HCT116 (cell line): ENCODE measurements around the gene DNAJA4. TPM values are rescaled to one million over a fixed set of nuclear protein-coding genes. Genes with fewer than 3 reads are reported as not detected.

ENCODE experiments used
- ATAC-seq: fragments of 200-7000 bp; cut with Tn5 transposase; 2 replicates; pipeline ENCODE4 v1.9.1; 2020; ENCODE audit warnings: mild to moderate bottlenecking, moderate library complexity
- BruUV-seq: library from RNA; stranded (reverse); fragments of 400-500 nt; replicated peaks from 2 replicates; lab custom pipeline; 2021; lab: Mats Ljungman, UMichigan
- CTCF ChIA-PET: fragments of 300-600 bp; sonication (Branson Sonifier 250); formaldehyde crosslinking; loops from one replicate; lab custom pipeline; 2021; ENCODE audit warnings: antibody characterized with exemption; lab: Charles Lee
- POLR2A ChIA-PET: fragments of 300-600, 350-600 bp; sonication (Branson Sonifier 250); formaldehyde crosslinking; loops from one replicate; lab custom pipeline; 2021; ENCODE audit warnings: antibody characterized with exemption; lab: Charles Lee
- RAD21 ChIA-PET, 2 experiments: fragments of 300-600 bp; sonication (Branson Sonifier 250); formaldehyde crosslinking; loops; one replicate each; lab custom pipeline; 2023; ENCODE audit warnings: low total read pairs in 2 of 2; ENCODE audit not compliant: uncharacterized antibody in 2 of 2, unreplicated experiment in 2 of 2, low non-redundant PET in 1 of 2; lab: Charles Lee
- DNase-seq: peaks from one replicate; pipeline ENCODE4 v3.0.0-alpha.2; 2010; ENCODE audit warnings: low read depth, low spot score
- H2AFZ ChIP-seq: fragments of 200-600 bp; shearing (Covaris generic), sonication (generic); 2 replicates; pipeline ENCODE4 v1.6.1; 2017; ENCODE audit warnings: low read depth, mixed run types, mixed read lengths, antibody characterized with exemption, low read length; ENCODE audit not compliant: poor library complexity, severe bottlenecking
- H3K27ac ChIP-seq: 2 replicates; pipeline ENCODE4 v1.5.1; 2012; ENCODE audit warnings: low read depth, low read length
- H3K27me3 ChIP-seq: fragments of 200-600 bp; sonication (generic); 2 replicates; pipeline ENCODE4 v1.6.1; 2016; ENCODE audit warnings: mixed run types, low read length, mixed read lengths; ENCODE audit not compliant: insufficient read depth
- H3K36me3 ChIP-seq, 2 experiments: fragments of 200-500 bp in 1 of 2; fragments of 200-600 bp in 1 of 2; sonication (Bioruptor generic) in 1 of 2; sonication (generic) in 1 of 2; 2 replicates each; pipeline versions ENCODE4 v1.5.1 to v1.6.1; 2014 to 2016; ENCODE audit warnings: low read length in 2 of 2, inconsistent platforms in 1 of 2, mixed read lengths in 1 of 2, mixed run types in 1 of 2; ENCODE audit not compliant: insufficient read depth in 2 of 2, control insufficient read depth in 1 of 2
- H3K4me1 ChIP-seq, 2 experiments: fragments of 200-600 bp in 1 of 2; sonication (generic) in 1 of 2; 2 replicates each; pipeline versions ENCODE4 v1.5.1 to v1.6.1; 2012 to 2017; ENCODE audit warnings: low read length in 2 of 2, inconsistent platforms in 1 of 2, mild to moderate bottlenecking in 1 of 2, mixed read lengths in 1 of 2, mixed run types in 1 of 2, moderate library complexity in 1 of 2; ENCODE audit not compliant: insufficient read depth in 2 of 2, control insufficient read depth in 1 of 2
- H3K4me2 ChIP-seq: fragments of 200-600 bp; sonication (generic); 2 replicates; pipeline ENCODE4 v1.6.1; 2017; ENCODE audit warnings: mixed run types, low read length, mixed read lengths
- H3K4me3 ChIP-seq, 2 experiments: fragments of 200-600 bp in 1 of 2; sonication (generic) in 1 of 2; replicated peaks in 1 of 2; 2 replicates each; pipeline ENCODE4 v1.5.1; 2011 to 2016; ENCODE audit warnings: low read length in 2 of 2, control low read depth in 1 of 2, low read depth in 1 of 2, mild to moderate bottlenecking in 1 of 2, mixed read lengths in 1 of 2, mixed run types in 1 of 2
- H3K79me2 ChIP-seq: fragments of 200-600 bp; sonication (generic); 2 replicates; pipeline ENCODE4 v1.6.1; 2017; ENCODE audit warnings: mild to moderate bottlenecking, mixed run types, low read length, moderate library complexity, mixed read lengths; ENCODE audit not compliant: insufficient read depth
- H3K9ac ChIP-seq: fragments of 200-600 bp; sonication (generic); 2 replicates; pipeline ENCODE4 v1.6.1; 2016; ENCODE audit warnings: low read length, mixed read lengths
- H3K9me2 ChIP-seq: fragments of 200-600 bp; sonication (generic), shearing (Covaris generic); 2 replicates; pipeline ENCODE4 v1.6.1; 2017; ENCODE audit warnings: mixed run types, mild to moderate bottlenecking, moderate library complexity; ENCODE audit not compliant: insufficient read depth
- H3K9me3 ChIP-seq, 2 experiments: fragments of 200-500 bp in 1 of 2; fragments of 200-600 bp in 1 of 2; sonication (Bioruptor generic) in 1 of 2; sonication (generic) in 1 of 2; 2 replicates each; pipeline ENCODE4 v1.6.1; 2014 to 2017; ENCODE audit warnings: low read length in 2 of 2, mixed read lengths in 2 of 2, inconsistent platforms in 1 of 2, low read depth in 1 of 2, mild to moderate bottlenecking in 1 of 2, mixed run types in 1 of 2, moderate library complexity in 1 of 2; ENCODE audit not compliant: control insufficient read depth in 1 of 2, insufficient read depth in 1 of 2
- H4K20me1 ChIP-seq: fragments of 200-600 bp; sonication (generic), shearing (Covaris generic); 2 replicates; pipeline ENCODE4 v1.6.1; 2017; ENCODE audit warnings: mixed run types, mild to moderate bottlenecking, moderate library complexity; ENCODE audit not compliant: insufficient read depth
- CBX3 ChIP-seq: IDR thresholded peaks from 2 replicates; pipeline ENCODE4 v1.6.1; 2012; ENCODE audit warnings: low read depth
- CEBPB ChIP-seq: IDR thresholded peaks from 2 replicates; pipeline ENCODE4 v1.6.1; 2012; ENCODE audit warnings: low read depth
- EGR1 ChIP-seq: IDR thresholded peaks from 2 replicates; pipeline ENCODE4 v1.6.1; 2012; ENCODE audit warnings: low read depth
- EZH2phosphoT487 ChIP-seq: fragments of 200-600 bp; IDR thresholded peaks from 2 replicates; pipeline ENCODE4 v1.6.1; 2018; ENCODE audit warnings: antibody characterized with exemption, borderline replicate concordance
- FOSL1 ChIP-seq: IDR thresholded peaks from 2 replicates; pipeline ENCODE4 v1.6.1; 2012; ENCODE audit warnings: low read depth
- POLR2A ChIP-seq: IDR thresholded peaks from 2 replicates; pipeline ENCODE4 v1.7.0; 2011; ENCODE audit warnings: borderline replicate concordance; ENCODE audit not compliant: insufficient read depth, insufficient read length; ENCODE audit errors: extremely low read depth
- SP1 ChIP-seq: IDR thresholded peaks from 2 replicates; pipeline ENCODE4 v1.6.1; 2012; ENCODE audit warnings: low read depth
- SRF ChIP-seq: IDR thresholded peaks from 2 replicates; pipeline ENCODE4 v1.6.1; 2012; ENCODE audit warnings: low read depth
- intact Hi-C: fragments of 100-400 bp; cut with micrococcal nuclease; formaldehyde crosslinking; loops from 2 replicates; pipeline ENCODE4 v1.10.0; 2022
- total RNA-seq: library from RNA; stranded (reverse); gene quantifications from one replicate; pipeline ENCODE4 v1.2.1, GENCODE V29; 2021; ENCODE audit not compliant: unreplicated experiment
- TF ChIP-seq, protein P1 (sequence below): IDR thresholded peaks from 2 replicates; pipeline ENCODE4 v1.6.1; 2011; ENCODE audit warnings: mild to moderate bottlenecking, low read length, moderate library complexity; ENCODE audit not compliant: insufficient replicate concordance; ENCODE audit errors: extremely low read depth
- TF ChIP-seq, protein P2 (sequence below): IDR thresholded peaks from 2 replicates; pipeline ENCODE4 v1.6.1; 2012

Gene DNAJA4
- total RNA-seq, 1 experiment from 2014 or later: 66.6 TPM

- H4K20me1 ChIP-seq: no peaks in the 10 kb centered on the region
- no TSS peak for BruUV-seq
- ATAC-seq (no peak), DNase-seq (no peak)
- no peaks in the 10 kb centered on the region for H3K9me3 ChIP-seq
- ChIA-PET CTCF (interaction anchor here (1.6 kb wide), 1 partner anchor 16 kb away, joined by 5 read pairs; no protein-coding TSS in a partner anchor), RAD21 (no interaction called here), POLR2A (interaction anchor here (1.7 kb wide), 1 partner anchor 9 kb away, joined by 3 read pairs; no protein-coding TSS in a partner anchor)
- no peak overlapping the region for H3K27ac ChIP-seq
- H3K9ac ChIP-seq: no peak overlapping the region
- intact Hi-C loops: no loop called here
- no peaks in the 10 kb centered on the region for H3K36me3 ChIP-seq
- H3K4me1 ChIP-seq: no peaks in the 10 kb centered on the region; a peak in 1 of 4 replicates
- no peak overlapping the region for H2AFZ ChIP-seq
- no peak overlapping the region for H3K4me2 ChIP-seq
- H3K79me2 ChIP-seq: no peaks in the 10 kb centered on the region
- no peaks in the 10 kb centered on the region for H3K9me2 ChIP-seq
- H3K4me3 ChIP-seq: no peak overlapping the region
- H3K27me3 ChIP-seq: no peaks in the 10 kb centered on the region
- TF ChIP-seq, protein P1, sequence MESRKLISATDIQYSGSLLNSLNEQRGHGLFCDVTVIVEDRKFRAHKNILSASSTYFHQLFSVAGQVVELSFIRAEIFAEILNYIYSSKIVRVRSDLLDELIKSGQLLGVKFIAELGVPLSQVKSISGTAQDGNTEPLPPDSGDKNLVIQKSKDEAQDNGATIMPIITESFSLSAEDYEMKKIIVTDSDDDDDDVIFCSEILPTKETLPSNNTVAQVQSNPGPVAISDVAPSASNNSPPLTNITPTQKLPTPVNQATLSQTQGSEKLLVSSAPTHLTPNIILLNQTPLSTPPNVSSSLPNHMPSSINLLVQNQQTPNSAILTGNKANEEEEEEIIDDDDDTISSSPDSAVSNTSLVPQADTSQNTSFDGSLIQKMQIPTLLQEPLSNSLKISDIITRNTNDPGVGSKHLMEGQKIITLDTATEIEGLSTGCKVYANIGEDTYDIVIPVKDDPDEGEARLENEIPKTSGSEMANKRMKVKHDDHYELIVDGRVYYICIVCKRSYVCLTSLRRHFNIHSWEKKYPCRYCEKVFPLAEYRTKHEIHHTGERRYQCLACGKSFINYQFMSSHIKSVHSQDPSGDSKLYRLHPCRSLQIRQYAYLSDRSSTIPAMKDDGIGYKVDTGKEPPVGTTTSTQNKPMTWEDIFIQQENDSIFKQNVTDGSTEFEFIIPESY: no peak
- no peak for TF ChIP-seq SP1
- no peak for TF ChIP-seq SRF
- TF ChIP-seq, protein P2, sequence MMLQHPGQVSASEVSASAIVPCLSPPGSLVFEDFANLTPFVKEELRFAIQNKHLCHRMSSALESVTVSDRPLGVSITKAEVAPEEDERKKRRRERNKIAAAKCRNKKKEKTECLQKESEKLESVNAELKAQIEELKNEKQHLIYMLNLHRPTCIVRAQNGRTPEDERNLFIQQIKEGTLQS: no peak
- no peak for TF ChIP-seq EGR1
- no peak for TF ChIP-seq POLR2A
- TF ChIP-seq FOSL1: no peak
- TF ChIP-seq CEBPB: no peak
- no peak for TF ChIP-seq EZH2phosphoT487
Measured at GRCh38 chr15:78257681-78258080, 6.7 kb upstream of the DNAJA4 start.

DNA sequence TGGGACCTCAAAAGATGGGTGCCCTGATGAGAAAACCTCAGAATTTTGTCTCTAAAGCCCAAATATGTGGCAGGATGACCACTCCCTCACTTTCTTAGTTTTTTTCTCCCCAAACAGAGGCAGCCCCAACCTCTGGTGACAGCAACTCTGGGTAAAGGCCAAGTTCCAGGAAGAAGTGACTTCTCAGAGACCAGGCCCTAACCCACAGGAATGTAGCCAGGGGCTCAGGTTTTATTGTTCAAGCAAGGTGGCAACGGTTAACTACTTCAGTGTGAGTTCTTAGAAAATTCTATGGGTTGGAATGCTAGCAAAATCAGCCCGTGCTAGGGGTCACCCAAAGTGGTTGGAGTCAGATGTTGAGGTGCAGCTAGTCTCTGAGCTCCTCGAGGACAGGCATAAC, 5.1 kb upstream of the DNAJA4 start:
- ATAC-seq (no peak), DNase-seq (no peak)
- no TSS peak for BruUV-seq
- H3K9ac ChIP-seq: no peak overlapping the region
- RAD21 ChIA-PET: no interaction called here
- no peaks in the 10 kb centered on the region for H3K9me2 ChIP-seq
- H3K79me2 ChIP-seq: no peaks in the 10 kb centered on the region
- peaks cover 5 to 11% of the 10 kb centered on the region in 2 experiments for H3K4me1 ChIP-seq
- no peak overlapping the region for H3K27ac ChIP-seq
- no peak for TF ChIP-seq CBX3
- POLR2A ChIA-PET: no interaction called here
- CTCF ChIA-PET: no interaction called here
- H3K4me3 ChIP-seq: no peak overlapping the region
- intact Hi-C loops: no loop called here
- H3K27me3 ChIP-seq: no peaks in the 10 kb centered on the region
- H2AFZ ChIP-seq: no peak overlapping the region
- H3K4me2 ChIP-seq: no peak overlapping the region
- H3K36me3 ChIP-seq: no peaks in the 10 kb centered on the region
- H4K20me1 ChIP-seq: no peaks in the 10 kb centered on the region
- H3K9me3 ChIP-seq: no peaks in the 10 kb centered on the region
